Hepatic stellate cell (primary cell): ENCODE measurements around the gene SMIM20.
"Not testable (repeated sequence)": the region's sequence is repeated elsewhere in the genome, so short reads cannot be mapped to it uniquely, and the experiment has no call there.

Experiments
- DNase-seq: peaks from one replicate; pipeline ENCODE4 v3.0.0; 2011; ENCODE audit warnings: low spot score

Gene SMIM20

GRCh38 chr4:25890571-25891485, 23.2 kb upstream of the SMIM20 start:
- no peak for DNase-seq

GRCh38 chr4:25892796-25893195, 21.2 kb upstream of the SMIM20 start:
- DNase-seq = no peak

- no peak for DNase-seq
Measured at GRCh38 chr4:25896776-25897539, 17.1 kb upstream of the SMIM20 start.

- no peak for DNase-seq
Measured at GRCh38 chr4:25900310-25900709, 13.7 kb upstream of the SMIM20 start.

- DNase-seq = no peak
Measured at GRCh38 chr4:25901030-25901430, 13.0 kb upstream of the SMIM20 start.

GRCh38 chr4:25903900-25904747, 9.9 kb upstream of the SMIM20 start:
- DNase-seq = no peak

- no peak for DNase-seq
Measured at GRCh38 chr4:25904748-25905082, 9.3 kb upstream of the SMIM20 start.

GRCh38 chr4:25905371-25905770, 8.6 kb upstream of the SMIM20 start:
- no peak for DNase-seq

- DNase-seq = not testable (repeated sequence)
Measured at GRCh38 chr4:25906113-25906512, 7.9 kb upstream of the SMIM20 start.

- peak; percentile 92 for DNase-seq
Measured at GRCh38 chr4:25908491-25908901, 5.5 kb upstream of the SMIM20 start.

- no peak for DNase-seq
Measured at GRCh38 chr4:25911356-25911755, 2.7 kb upstream of the SMIM20 start.

GRCh38 chr4:25913056-25913850, 767 bp upstream of the SMIM20 start:
- peak; percentile 19 for DNase-seq

GRCh38 chr4:25914670-25915352, 791 bp downstream of the SMIM20 start:
- DNase-seq = no peak

- DNase-seq = peak; percentile 41
Measured at GRCh38 chr4:25915353-25915705, 1.3 kb downstream of the SMIM20 start.

GRCh38 chr4:25916870-25917269, 2.9 kb downstream of the SMIM20 start:
- DNase-seq = no peak

GRCh38 chr4:25919676-25920075, 5.7 kb downstream of the SMIM20 start:
- DNase-seq = no peak

- DNase-seq = no peak
Measured at GRCh38 chr4:25921922-25922321, 7.9 kb downstream of the SMIM20 start.

GRCh38 chr4:25922812-25923369, 8.9 kb downstream of the SMIM20 start:
- DNase-seq = no peak

GRCh38 chr4:25923745-25924144, 9.7 kb downstream of the SMIM20 start:
- no peak for DNase-seq

- peak; percentile 38 for DNase-seq
Measured at GRCh38 chr4:25925486-25926201, 11.6 kb downstream of the SMIM20 start.
